Smooth muscle cell (in vitro differentiated cells): Measurements from ENCODE around the gene FILIP1L. TPM values are rescaled to one million over a fixed set of nuclear protein-coding genes. Genes with fewer than 3 reads are reported as not detected.

Experiments
- DNase-seq: peaks from one replicate; lab custom pipeline; 2025; ENCODE audit not compliant: unreplicated experiment; lab: John Stamatoyannopoulos, UW
- H2AFZ ChIP-seq: fragments of 200-600 bp; sonication (generic); 2 replicates; pipeline ENCODE4 v1.6.0; 2016; ENCODE audit warnings: antibody characterized with exemption, low read depth, mild to moderate bottlenecking
- H3F3A ChIP-seq: fragments of 200-600 bp; sonication (generic); 2 replicates; pipeline ENCODE4 v1.6.0; 2017; ENCODE audit warnings: antibody characterized with exemption, low read depth
- H3K27ac ChIP-seq: fragments of 200-600 bp; sonication (generic); 2 replicates; pipeline ENCODE4 v1.5.1; 2016; ENCODE audit warnings: low read depth, mild to moderate bottlenecking
- H3K27me3 ChIP-seq: fragments of 200-600 bp; sonication (generic); 2 replicates; pipeline ENCODE4 v1.6.1; 2016; ENCODE audit warnings: low read depth, mild to moderate bottlenecking
- H3K36me3 ChIP-seq: fragments of 200-600 bp; sonication (generic); 2 replicates; pipeline ENCODE4 v1.5.1; 2016; ENCODE audit warnings: low read depth
- H3K4me1 ChIP-seq: fragments of 200-600 bp; sonication (generic); 2 replicates; pipeline ENCODE4 v1.5.1; 2016; ENCODE audit warnings: low read depth
- H3K4me2 ChIP-seq: fragments of 200-600 bp; sonication (generic); 2 replicates; pipeline ENCODE4 v1.6.0; 2016; ENCODE audit warnings: mild to moderate bottlenecking
- H3K4me3 ChIP-seq: fragments of 200-600 bp; sonication (generic); 2 replicates; pipeline ENCODE4 v1.5.1; 2016; ENCODE audit warnings: mild to moderate bottlenecking
- H3K79me2 ChIP-seq: fragments of 200-600 bp; sonication (generic); 2 replicates; pipeline ENCODE4 v1.6.0; 2016; ENCODE audit warnings: low read depth, mild to moderate bottlenecking
- H3K9ac ChIP-seq: fragments of 200-600 bp; sonication (generic); 2 replicates; pipeline ENCODE4 v1.6.0; 2016; ENCODE audit warnings: low read depth
- H3K9me3 ChIP-seq: fragments of 200-600 bp; sonication (generic); replicated peaks from 2 replicates; pipeline ENCODE4 v1.5.1; 2016; ENCODE audit warnings: low read depth
- H4K20me1 ChIP-seq: fragments of 200-600 bp; sonication (generic); 2 replicates; pipeline ENCODE4 v1.6.0; 2016; ENCODE audit warnings: low read depth
- CTCF ChIP-seq: fragments of 200-600 bp; sonication (generic); IDR thresholded peaks from 2 replicates; pipeline ENCODE4 v1.5.1; 2017; ENCODE audit warnings: borderline replicate concordance, mild to moderate bottlenecking, antibody characterized with exemption; ENCODE audit not compliant: insufficient read depth, poor library complexity, severe bottlenecking
- WGBS: methylation state at CpG from one replicate; pipeline ENCODE4 v1.1.7; 2016; ENCODE audit warnings: low lambda C conversion rate; 5-methylcytosine and 5-hydroxymethylcytosine counted together
- polyA plus RNA-seq: library from polyadenylated mRNA; unstranded; fragments of >200 nt; fragmentation: Nextera tagmentation; extraction: Ambion mirVana; gene quantifications from 2 replicates; pipeline ENCODE4 v1.2.1, GENCODE V29; 2016
- total RNA-seq: library from RNA; depleted of rRNA; stranded (reverse); fragments of >200 nt; gene quantifications from 2 replicates; pipeline ENCODE4 v1.2.3, GENCODE V29; 2014

Gene FILIP1L
- total and polyA plus RNA-seq, 2 experiments from 2014 or later, result 56.2 to 104 TPM

DNA sequence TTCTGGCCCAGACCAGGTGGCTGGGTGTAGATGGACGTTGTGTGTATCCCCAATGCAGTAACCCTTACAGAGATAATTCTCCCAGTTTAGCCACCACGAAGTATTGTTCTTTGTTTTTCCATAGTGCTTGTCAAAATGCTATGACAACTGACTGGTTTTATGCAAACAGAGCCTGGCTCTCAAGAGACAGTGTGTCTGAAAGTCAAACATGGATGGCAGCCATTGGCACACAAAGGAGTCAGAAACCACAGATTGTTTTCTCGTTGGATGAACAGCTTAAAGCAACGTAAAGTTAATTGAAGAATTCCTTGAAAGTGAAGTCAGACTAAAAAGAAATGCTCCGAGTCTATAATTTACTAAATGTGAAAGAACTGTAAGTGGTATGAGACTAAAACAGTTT lies 91.2 kb downstream of the FILIP1L start:
- H3K4me2 ChIP-seq, result peak overlapping the region; percentile 12
- H2AFZ ChIP-seq, result no peak overlapping the region

GRCh38 chr3:100022506-100022905 lies 91.8 kb downstream of the FILIP1L start:
- Histone ChIP-seq H4K20me1 (no peaks in the 10 kb centered on the region), H3K27ac (peak overlapping the region; percentile 87), H3K4me1 (no peaks in the 10 kb centered on the region), H3F3A (no peaks in the 10 kb centered on the region), H3K9ac (peak overlapping the region; percentile 52), H3K9me3 (no peaks in the 10 kb centered on the region), H3K79me2 (no peaks in the 10 kb centered on the region), H3K36me3 (no peaks in the 10 kb centered on the region), H3K4me2 (no peak overlapping the region), H3K27me3 (no peaks in the 10 kb centered on the region), H2AFZ (no peak overlapping the region), H3K4me3 (no peak overlapping the region)
- DNase-seq, result no peak
- no peak for TF ChIP-seq CTCF

More for the DNA sequence above, 91.2 kb downstream of the FILIP1L start:
- no peaks in the 10 kb centered on the region for H3K9me3 ChIP-seq
- peak overlapping the region; percentile 52 for H3K9ac ChIP-seq
- H4K20me1 ChIP-seq, result no peaks in the 10 kb centered on the region
- no peaks in the 10 kb centered on the region for H3F3A ChIP-seq
- no peaks in the 10 kb centered on the region for H3K79me2 ChIP-seq
- no peak for DNase-seq
- H3K27me3 ChIP-seq, result no peaks in the 10 kb centered on the region
- H3K4me1 ChIP-seq, result no peaks in the 10 kb centered on the region
- H3K4me3 ChIP-seq, result no peak overlapping the region
- H3K27ac ChIP-seq, result peak overlapping the region; percentile 87
- WGBS, result 54% methylated on average over 5 of the region's 5 CpGs
- no peak for TF ChIP-seq CTCF
- H3K36me3 ChIP-seq, result no peaks in the 10 kb centered on the region

DNA sequence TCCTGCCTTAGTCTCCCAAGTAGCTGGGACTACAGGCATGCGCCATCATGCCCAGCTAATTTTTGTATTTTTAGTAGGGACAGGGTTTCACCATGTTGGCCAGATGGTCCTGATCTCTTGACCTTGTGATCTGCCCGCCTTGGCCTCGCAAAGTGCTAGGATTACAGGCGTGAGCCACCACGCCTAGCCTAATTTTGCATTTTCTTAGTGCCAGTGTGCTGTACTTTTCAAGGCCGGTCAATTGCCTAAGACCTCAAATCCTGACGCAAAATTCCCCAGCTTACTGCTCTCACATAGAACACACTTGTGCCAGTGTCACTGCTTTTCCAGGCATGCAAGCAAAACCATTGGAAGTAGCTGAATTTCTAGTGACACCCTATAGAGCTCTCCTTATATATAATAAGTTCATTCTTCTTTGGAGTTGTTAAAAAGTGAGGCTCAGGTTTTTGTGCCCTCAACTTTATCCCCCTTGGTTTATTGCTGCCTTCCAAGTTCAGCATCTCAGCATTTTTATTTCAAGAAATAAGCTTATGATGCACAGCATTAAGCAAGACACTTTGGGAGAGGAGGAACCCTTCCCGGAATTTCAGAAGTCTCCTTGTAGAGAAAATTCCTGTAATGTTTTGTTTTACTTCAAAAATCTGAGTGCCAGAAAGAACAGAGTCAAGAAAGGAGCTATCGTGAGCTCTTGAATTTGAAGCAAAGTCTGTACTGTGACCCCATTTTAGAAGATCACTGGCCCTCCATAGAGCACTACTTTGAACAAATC lies 93.2 kb downstream of the FILIP1L start:
- DNase-seq, result no peak
- H3K27ac ChIP-seq, result no peak overlapping the region

More for the DNA sequence above, 93.2 kb downstream of the FILIP1L start:
- Histone ChIP-seq H3K4me2 (no peak overlapping the region), H3K9ac (no peak overlapping the region), H3K79me2 (no peaks in the 10 kb centered on the region), H3F3A (no peaks in the 10 kb centered on the region), H4K20me1 (no peaks in the 10 kb centered on the region), H3K27me3 (no peaks in the 10 kb centered on the region), H2AFZ (no peak overlapping the region), H3K4me3 (no peak overlapping the region), H3K36me3 (no peaks in the 10 kb centered on the region), H3K9me3 (no peaks in the 10 kb centered on the region), H3K4me1 (no peaks in the 10 kb centered on the region)
- TF ChIP-seq CTCF, result no peak
- 87% methylated on average over 9 of the region's 9 CpGs for WGBS
